Measurements from ENCODE around the gene GTPBP3. TPM values are rescaled to one million over a fixed set of nuclear protein-coding genes. Genes with fewer than 3 reads are reported as not detected.

The GTPBP3 gene
- total RNA-seq, 1 donor from 2014 or later, result 24.7 TPM

DNA sequence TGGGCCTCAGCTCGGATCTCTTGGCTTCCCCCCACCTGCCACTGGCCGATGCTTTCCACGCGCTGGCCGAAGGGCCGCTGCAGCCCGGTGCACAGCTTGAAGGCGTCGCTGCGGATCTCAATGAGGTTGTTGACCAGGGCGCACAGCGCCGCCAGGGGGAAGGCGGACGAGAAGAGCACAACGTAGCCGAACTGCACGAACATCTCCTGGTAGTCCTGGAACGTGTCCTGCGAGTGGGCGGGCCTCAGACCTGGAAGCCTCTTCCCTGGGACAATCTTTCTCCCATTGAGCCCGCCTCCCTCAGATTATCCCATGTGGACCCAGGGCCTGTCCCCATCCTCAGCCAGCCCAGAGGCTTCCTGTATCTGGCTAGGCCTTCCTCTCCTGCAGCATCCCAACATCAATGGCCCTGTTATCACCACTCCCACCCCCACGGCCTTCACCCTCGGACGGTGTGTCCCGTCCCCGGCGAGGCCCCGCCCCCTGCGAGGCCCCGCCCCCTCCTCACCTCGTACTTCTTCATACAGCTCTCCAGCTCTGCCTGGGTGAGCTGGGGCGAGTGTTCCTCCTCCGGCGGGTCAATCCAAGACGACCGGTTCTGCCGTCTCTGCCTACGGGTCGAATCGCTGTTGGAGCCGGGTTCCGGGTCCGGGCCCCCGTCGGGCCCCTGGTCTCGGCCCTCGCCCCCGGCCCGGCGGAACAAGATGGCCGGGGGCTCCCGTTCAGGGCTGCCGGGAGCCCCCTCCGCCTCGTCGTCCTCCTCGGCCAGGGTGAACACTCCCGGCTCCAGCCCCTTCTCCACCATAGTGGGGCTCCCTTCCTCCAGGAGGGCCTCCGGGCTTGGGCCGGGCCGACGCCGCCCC is 9.5 kb upstream of the GTPBP3 start:
- peak; percentile 76 for DNase-seq (ENCODE audit: low spot score)

DNA sequence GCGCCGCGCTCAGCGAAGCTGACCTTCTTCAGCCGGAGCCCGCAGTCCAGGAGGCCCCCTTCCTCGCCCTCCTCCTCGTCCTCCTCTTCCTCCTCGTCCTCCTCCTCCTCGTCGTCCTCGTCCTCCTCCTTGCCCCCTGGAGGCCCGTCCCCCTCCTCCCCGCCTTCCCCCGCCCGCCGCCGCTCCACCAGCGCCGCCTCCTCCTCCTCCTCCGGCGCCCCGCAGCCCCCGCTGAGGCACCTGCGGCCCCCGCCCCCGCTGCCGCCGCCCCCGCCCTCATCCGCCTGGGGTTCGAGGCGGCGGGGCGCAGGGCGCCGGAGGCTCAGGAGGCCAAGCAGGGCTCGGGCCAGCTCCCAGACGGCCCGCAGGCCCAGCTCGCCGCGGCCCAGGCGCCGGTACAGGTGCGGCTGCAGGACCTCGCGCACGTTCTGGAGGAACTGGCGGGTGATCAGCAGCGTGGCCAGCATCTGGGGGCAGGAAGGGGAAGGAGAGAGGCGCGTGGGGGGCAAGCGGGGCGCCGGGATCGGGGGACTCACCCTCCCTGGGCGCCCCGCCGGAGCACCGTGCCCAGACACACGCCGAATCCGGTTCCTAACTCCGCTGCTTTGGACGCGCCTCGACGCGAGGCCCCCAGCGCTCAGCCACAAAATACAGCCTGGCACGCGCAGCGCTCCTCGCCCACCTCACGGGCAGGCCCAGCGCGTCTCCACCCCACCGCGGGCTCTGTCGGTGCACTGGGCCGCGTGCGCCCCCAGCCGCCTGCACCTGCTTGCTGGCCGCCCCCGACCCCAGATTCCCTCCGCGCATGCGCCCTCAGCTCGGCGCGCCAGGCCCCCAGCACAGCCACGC is 8.6 kb upstream of the GTPBP3 start:
- DNase-seq (ENCODE audit: low spot score), result no peak

DNA sequence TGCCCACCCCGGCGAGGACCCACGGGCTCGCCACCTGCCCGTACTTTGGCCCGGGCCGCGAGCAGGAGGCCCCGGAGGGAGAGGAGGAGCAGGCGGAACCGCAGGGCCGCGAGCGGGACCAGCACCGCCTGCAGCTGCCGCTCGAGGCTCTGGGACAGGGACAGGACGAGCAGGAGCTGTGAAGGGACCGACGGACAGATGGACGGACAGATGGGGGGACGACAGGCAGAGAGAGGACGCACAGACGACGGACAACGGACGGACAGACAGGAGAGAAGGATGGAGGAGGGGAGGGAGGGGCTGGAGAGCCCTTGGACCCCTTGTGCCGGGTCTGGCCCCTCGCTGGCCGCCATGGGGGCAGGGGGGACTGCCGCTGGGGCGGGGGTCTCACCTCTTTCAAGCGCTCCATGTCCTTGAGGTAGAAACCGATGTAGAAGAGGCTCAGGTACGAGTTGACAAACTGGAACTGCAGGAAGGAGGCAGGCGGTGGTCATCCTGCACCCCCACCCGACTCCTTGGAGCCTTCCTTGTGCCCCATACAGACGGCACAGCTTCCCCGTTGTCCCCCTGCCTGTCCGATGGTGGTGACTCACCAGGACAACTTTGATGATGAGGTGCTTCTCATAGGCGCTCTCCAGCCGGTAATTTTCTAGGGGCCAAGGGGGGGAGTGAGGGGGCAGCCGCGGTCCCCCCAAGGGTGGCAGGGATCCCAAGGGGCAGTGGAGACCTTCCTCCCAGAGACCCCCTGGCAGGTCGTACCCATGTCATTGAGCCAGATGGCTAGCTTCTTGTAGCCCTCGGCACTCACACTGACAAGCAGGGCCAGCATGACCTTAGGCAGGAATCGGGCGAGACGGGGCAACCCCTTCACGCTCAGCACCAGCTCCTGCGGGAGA is 7.7 kb upstream of the GTPBP3 start:
- DNase-seq (ENCODE audit: low spot score), result no peak

DNA sequence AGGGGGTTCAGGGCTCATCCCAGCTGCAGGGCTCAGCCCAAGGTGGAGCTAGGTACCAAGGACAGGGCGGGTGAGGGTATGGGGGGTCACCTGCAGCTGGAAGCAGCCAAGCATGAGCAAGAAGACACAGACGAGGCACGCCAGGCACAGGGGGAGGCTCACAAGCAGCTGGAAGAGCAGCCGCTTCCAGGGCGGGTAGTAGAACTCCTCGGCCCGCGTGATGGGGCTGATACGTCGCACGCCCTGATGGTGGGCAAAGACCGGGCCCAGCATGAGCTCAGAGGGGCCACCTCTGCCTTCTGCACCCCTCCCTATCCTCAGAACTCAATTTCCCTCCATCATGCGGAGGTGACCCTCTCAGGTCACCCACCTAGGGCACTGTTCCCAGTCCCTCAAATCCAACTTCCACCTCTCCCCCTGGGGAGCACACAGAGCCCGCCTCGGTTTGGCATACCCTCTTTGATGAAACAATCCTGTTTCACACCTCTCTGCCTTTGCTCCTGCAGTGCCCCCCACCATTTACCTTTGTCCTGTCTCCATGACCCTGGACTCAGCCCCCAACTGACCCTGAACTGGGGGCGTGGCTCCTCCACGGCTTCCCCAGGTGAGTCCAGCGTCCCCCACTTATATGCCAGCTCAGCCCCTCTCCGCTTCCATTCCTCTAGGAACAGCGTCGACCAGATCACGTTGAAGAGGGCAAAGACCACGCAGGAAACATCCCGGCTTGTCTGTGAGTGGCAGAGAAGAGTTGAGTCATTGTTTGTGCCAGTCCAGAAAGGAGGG is 6.9 kb upstream of the GTPBP3 start:
- DNase-seq (ENCODE audit: low spot score), result no peak

DNA sequence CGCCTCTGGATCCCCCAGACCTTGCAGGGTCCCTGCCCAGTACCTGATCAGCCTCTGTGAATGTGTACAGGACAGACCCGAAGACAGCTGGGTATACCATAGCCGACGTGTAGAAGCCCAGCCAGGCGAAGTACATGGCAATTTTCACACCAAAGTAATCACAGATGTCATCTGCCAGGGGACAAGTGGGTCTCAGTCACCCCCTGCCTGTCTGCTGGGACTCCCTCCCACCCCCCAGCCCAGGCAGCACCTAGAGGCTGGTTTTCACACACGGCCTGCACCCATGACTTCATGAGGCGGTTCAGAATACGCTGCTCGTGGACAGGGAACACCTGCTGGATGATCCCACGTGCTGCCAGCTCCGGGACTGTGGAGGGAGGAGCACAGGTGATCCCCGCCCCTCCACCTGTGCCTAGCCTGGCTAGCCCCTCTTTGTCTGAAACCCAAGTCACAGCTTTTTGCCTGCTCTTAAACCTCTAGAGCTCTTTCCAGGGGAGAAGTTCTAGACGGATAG is 6.3 kb upstream of the GTPBP3 start:
- no peak for DNase-seq (ENCODE audit: low spot score)

DNA sequence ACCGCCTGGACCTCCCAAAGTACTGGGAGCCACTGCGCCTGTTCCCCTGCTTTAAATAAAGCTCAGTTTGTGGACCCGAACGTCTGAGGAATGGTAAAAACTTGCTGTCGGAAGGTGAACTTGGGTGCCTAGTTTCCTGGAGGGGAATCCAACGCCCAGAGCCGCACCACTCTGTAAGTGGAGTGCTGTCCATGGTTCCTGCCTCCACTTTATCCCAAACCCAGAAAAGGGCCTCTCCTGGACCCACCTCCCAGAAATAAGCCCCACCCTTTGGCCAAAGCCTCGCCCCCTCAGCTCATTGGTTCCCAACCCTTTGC is 5.0 kb upstream of the GTPBP3 start:
- no peak for DNase-seq (ENCODE audit: low spot score)

DNA sequence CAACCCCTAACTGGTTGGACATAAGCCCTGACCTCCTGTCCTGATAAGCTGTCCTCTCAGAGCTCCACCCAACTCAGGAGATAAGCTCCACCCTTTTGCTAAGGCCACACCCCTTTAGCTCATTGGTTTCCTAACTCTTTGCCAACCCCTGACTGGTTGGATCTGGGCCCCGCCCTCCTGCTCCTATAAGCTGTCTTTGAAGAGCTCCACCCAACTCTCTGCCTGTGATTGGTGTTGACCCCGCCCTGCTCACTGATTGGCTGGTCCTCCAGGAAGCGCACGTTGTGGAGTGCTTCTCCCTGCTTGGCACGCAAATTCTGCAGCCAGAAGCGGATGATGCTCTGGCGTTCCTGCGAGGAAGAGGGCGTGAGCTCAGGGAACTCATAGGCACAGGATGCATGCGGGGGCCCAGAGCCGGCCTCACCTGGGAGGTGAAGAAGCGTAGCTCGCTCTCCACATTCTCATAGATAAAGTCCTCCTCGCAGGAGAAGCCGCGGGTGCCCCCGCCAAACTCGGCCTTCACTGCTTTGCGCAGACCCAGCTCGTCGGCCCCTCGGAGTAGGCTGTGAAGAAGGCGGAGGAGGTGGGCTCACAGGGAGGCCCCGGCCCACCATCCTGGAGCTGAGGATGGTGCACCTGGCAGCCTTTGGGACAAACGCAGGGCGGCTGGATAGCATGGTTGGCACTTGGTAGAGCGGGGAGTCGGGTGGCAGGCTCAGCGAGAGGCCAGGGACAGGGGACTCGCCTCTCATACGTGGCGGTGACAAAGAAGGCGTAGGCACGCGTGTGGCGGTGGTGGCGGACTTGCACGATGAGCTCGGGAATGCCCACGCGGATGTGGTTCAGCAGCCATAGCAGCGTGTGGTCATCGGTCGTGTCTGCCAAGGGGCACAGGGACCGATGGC is 4.4 kb upstream of the GTPBP3 start:
- DNase-seq (ENCODE audit: low spot score), result no peak

DNA sequence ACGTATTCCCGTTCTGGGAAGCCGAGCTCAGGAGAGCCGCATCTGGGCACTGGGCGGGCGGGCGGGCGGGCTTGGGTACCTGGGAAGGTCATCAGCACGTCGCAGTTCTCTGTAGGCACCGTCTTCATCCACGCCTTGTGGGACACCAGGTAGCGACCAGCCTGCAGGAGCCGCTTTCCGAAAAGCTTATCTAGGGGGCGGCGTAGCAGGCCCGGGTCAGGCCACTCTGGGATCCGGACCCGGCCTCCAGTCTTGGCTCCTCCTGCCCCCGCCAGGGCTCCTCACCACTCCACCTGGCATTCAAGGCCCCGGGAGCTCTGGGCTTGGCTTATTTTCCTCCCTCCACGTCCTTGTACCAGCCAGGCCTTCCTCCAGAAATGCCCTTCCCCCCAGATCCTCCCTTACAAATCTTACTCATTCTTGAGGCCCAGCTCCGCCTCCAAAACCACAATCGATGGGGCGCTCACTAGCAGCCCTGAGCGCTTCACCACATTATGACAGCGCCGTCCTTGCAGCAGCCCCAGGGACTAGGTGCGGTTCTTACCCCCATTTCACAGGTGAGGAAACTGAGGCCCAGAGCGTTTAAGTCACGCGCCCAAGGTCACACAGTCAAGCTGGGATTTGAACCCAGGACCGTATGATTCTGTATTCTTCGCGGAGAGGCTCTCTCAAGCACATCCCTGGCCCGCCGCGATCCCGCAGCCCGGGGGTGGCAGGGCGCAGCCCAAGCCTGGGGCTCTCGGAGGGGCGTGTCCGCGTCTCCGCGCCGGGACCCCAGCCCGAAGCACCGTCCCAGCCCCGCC is 3.5 kb upstream of the GTPBP3 start:
- peak; percentile 88 for DNase-seq (ENCODE audit: low spot score)

DNA sequence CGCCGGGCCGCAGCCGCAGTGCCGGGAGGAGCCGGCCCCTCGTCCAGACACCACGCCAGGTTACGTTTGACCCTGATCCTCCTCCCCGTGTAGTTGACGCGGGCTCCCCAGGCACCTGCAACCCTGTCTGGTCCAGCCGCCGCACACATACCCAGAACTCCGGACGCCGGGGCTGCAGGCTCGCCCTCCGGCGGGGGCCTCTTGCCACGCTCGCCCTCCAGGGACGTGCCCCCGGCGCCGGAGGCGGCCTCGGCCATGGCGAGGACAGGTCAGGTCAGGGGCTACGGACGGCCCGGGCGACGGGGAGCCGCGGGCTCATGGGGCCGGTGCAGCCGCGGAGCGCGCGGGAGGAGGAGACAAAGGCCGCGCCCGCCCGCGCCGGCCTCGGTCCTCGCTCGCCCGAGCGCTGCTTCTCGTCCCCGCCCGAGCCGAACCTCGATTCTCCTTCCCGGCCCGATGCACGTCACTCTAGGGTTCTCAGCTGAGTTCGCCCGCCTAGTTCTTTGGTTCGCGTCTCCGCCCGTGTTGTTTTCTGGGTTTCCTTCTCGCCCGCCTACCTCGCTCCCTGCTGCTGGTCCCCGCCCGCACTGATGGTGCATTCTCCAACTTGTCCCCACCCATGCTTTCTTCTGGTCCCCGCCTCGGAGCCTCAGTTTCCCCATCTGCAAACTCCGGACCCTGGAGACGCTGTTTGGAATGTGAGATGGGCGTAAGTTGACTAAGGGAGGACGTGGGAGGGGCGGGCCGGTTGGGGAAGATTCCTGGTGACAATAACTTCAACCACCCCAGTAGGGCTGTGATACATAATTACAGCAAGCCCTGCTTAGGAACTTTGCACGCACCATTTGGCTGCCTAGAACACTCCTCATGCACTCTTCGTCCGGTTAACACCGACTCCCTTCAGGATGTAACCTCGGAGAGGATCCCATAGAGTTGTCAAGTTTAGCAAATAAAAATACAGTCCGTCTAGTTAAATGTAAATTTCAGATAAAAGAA is 2.6 kb upstream of the GTPBP3 start, which contains the start of gene ANO8:
Gene ANO8, minus strand, starts transcription at position 442 of the 996 bp plus-strand sequence. Its CDS starts 185 bp downstream, at position 257.
- peak; percentile 97 for DNase-seq (ENCODE audit: low spot score)

DNA sequence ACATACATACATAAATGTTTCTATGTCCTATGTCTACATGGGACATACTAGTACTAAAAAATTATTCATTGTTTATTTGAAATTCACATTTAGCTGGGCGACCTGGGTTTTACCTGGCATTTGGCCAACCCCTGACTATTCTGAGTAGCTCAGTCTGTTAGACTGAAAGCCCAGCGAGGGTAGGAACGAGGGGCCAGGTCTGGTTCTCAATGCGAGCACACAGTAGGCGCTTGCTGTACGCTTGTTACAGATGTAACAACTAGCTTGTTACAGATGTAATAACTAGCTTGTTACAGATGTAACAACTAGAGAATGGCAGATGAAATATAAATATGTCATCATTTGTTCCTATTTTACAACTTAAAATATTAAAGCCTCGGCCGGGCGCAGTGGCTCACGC is 1.8 kb upstream of the GTPBP3 start:
- no peak for DNase-seq (ENCODE audit: low spot score)

DNA sequence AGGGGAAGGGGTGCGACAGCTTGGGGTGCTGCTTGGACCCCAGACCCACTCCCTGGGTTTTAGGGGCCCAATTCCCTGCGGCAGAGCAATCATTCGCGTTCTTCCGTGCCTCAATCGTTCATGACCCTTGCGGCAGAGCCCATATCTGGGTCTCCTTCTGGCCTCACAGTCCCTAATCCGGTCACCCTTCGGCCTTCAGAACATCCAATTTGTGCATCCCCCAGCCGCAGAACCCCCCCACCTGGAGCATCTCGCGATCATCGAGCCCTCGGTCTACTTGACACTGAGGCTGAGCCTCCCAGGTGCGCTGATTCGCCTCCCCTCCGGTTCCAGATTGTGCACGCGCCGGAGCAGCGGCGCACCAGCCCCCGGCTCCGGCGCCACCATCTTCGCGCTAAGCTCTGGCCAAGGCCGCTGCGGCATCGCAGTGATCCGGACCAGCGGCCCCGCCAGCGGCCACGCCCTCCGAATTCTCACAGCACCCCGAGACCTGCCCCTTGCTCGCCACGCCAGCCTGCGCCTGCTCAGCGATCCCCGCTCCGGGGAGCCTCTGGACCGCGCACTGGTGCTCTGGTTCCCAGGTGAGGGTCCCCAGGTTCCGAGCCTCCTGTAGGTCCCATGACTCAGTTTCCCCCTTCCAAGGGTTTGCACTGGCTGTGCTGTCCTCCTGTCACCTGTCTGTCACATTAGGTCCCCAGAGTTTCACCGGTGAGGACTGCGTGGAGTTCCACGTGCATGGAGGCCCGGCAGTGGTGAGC is 501 bp downstream of the GTPBP3 start:
- no peak for DNase-seq (ENCODE audit: low spot score)

DNA sequence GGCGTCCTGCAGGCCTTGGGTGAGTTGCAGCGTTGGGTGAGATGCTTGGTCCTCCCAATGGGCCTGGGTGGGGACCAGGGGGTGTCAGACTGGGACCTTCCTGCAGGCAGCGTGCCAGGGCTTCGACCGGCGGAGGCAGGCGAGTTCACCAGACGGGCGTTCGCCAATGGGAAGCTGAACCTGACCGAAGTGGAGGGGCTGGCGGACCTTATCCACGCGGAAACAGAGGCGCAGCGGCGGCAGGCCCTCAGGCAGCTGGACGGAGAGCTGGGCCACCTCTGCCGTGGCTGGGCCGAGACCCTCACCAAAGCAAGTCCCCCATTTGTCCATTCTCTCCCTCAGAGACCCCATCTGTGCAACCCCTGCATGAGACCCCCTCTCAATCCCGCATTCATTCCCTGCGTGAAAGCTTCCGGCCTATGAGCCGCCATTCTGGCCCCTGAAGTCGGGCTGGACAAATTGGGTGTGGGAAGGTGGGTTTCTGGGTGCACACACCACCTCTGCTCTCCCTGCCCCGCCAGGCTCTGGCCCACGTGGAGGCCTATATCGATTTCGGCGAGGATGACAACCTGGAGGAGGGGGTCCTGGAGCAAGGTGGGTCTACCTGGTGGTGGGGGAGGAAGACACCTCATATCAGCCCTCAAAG is 1.2 kb downstream of the GTPBP3 start:
- DNase-seq (ENCODE audit: low spot score), result no peak

DNA sequence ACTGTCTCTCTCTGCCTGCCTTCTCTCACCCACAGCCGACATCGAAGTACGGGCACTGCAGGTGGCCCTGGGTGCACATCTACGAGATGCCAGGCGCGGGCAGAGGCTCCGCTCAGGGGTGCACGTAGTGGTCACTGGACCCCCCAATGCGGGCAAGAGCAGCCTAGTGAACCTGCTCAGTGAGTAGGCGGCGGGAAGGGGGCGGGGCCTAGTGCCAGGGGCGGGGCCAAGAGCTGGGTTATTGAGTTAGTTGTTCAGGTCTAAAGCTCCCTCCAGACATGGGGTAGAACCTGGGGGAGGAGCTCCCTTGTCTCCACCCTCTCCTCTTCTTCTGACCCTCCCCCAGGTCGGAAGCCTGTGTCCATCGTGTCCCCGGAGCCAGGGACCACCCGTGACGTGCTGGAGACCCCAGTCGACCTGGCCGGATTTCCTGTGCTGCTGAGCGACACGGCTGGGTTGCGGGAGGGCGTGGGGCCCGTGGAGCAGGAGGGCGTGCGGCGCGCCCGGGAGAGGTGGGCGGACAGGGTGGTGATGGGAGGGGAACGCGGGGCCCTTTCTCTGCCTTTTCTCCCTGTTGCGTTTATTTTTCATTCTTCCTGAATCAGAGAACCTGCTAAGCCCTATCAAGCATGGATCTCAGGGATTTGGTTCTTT is 1.9 kb downstream of the GTPBP3 start:
- no peak for DNase-seq (ENCODE audit: low spot score)

DNA sequence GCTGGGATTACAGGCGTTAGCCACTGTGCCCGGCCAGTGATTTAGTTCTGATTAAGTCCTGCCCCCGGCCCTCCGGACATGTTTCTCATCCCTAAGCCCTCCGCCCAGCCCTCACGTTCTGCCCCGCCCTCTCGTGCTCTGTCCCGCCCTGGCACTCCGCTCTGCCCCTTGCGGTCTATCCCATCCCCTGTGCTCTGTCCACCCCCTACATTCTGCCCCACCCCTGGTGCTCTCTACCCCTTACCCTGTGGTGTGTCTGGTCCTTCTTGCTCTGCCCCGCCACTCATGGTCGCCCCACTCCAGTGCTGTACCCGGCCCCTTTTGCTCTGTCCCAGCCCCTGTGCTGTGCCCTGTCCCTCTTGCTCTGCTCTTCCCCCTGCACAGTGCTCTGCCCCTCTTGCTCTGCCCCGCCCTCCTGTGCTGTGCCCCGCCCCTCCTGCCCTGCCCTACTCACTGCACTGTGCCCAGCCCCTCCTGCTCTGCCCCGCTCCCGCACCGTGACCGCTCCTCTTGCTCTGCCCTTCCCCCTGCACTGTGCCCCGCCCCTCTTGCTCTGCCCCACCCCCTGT is 3.0 kb downstream of the GTPBP3 start:
- DNase-seq (ENCODE audit: low spot score), result no peak

DNA sequence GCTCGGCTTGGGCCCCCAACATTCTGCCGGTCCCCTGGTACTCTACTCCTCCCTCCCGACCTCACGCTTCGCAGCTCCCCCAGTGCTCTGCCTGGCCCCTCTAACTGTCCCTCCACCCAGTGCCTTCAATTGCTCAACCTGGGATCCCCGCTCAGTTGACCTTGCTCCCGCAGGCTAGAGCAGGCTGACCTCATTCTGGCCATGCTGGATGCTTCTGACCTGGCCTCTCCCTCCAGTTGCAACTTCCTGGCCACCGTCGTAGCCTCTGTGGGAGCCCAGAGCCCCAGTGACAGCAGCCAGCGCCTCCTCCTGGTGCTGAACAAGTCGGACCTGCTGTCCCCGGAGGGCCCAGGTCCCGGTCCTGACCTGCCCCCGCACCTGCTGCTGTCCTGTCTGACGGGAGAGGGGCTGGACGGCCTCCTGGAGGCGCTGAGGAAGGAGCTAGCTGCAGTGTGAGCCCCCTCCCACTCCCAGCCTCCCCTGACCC is 3.6 kb downstream of the GTPBP3 start:
- no peak for DNase-seq (ENCODE audit: low spot score)

Measured in mucosa of gallbladder (tissue), 1 donor.